ENCODE results near the gene C2CD4B.

Gene C2CD4B

GRCh38 chr15:62149729-62150128 lies 15.4 kb downstream of the C2CD4B start:
- DNase-seq (ENCODE audit: low read depth in 2 of 2): no peak

GRCh38 chr15:62147551-62147950 lies 17.5 kb downstream of the C2CD4B start:
- no peak for DNase-seq (ENCODE audit: low read depth in 2 of 2)

- DNase-seq (ENCODE audit: low read depth in 2 of 2): no peak
Measured at GRCh38 chr15:62147149-62147548, 17.9 kb downstream of the C2CD4B start.

- no peak for DNase-seq (ENCODE audit: low read depth in 2 of 2)
Measured at GRCh38 chr15:62145015-62145735, 19.9 kb downstream of the C2CD4B start.

- no peak for DNase-seq (ENCODE audit: low read depth in 2 of 2)
Measured at GRCh38 chr15:62142736-62143135, 22.3 kb downstream of the C2CD4B start.

- DNase-seq (ENCODE audit: low read depth in 2 of 2): no peak
Measured at GRCh38 chr15:62141643-62142588, 23.2 kb downstream of the C2CD4B start.

- no peak for DNase-seq (ENCODE audit: low read depth in 2 of 2)
Measured at GRCh38 chr15:62141200-62141599, 23.9 kb downstream of the C2CD4B start.

- no peak for DNase-seq (ENCODE audit: low read depth in 2 of 2)
Measured at GRCh38 chr15:62138124-62138523, 27.0 kb downstream of the C2CD4B start.

- DNase-seq (ENCODE audit: low read depth in 2 of 2): no peak
Measured at GRCh38 chr15:62136911-62137865, 27.9 kb downstream of the C2CD4B start.

GRCh38 chr15:62135532-62136134 lies 29.5 kb downstream of the C2CD4B start:
- DNase-seq (ENCODE audit: low read depth in 2 of 2): no peak

GRCh38 chr15:62133141-62133540 lies 31.9 kb downstream of the C2CD4B start:
- no peak for DNase-seq (ENCODE audit: low read depth in 2 of 2)

- no peak for DNase-seq (ENCODE audit: low read depth in 2 of 2)
Measured at GRCh38 chr15:62128916-62129315, 36.2 kb downstream of the C2CD4B start.

- DNase-seq (ENCODE audit: low read depth in 2 of 2): no peak
Measured at GRCh38 chr15:62126364-62126763, 38.7 kb downstream of the C2CD4B start.

GRCh38 chr15:62125773-62126172 lies 39.3 kb downstream of the C2CD4B start:
- no peak for DNase-seq (ENCODE audit: low read depth in 2 of 2)

GRCh38 chr15:62124973-62125303 lies 40.1 kb downstream of the C2CD4B start:
- no peak for DNase-seq (ENCODE audit: low read depth in 2 of 2)

GRCh38 chr15:62124176-62124972 lies 40.7 kb downstream of the C2CD4B start:
- no peak for DNase-seq (ENCODE audit: low read depth in 2 of 2)

- no peak for DNase-seq (ENCODE audit: low read depth in 2 of 2)
Measured at GRCh38 chr15:62122249-62122648, 42.8 kb downstream of the C2CD4B start.

GRCh38 chr15:62121273-62122015 lies 43.6 kb downstream of the C2CD4B start:
- no peak for DNase-seq (ENCODE audit: low read depth in 2 of 2)

- no peak for DNase-seq (ENCODE audit: low read depth in 2 of 2)
Measured at GRCh38 chr15:62120776-62121175, 44.3 kb downstream of the C2CD4B start.

GRCh38 chr15:62119874-62120273 lies 45.2 kb downstream of the C2CD4B start:
- DNase-seq (ENCODE audit: low read depth in 2 of 2): no peak
